VCaP (cell line): ENCODE measurements around the gene CHD6.
A peak's percentile ranks its signal among the peaks of the same experiment; 100 is the strongest.

ENCODE experiments used
- H3K27ac ChIP-seq: fragments of 450-650 bp; 2 replicates; pipeline ENCODE4 v1.5.1; 2017
- TF ChIP-seq, protein P1 (sequence below): fragments of 450-650 bp; conservative IDR thresholded peaks from 2 replicates; pipeline ENCODE4 v1.5.1; 2017; ENCODE audit warnings: mild to moderate bottlenecking, moderate library complexity

The CHD6 gene

DNA sequence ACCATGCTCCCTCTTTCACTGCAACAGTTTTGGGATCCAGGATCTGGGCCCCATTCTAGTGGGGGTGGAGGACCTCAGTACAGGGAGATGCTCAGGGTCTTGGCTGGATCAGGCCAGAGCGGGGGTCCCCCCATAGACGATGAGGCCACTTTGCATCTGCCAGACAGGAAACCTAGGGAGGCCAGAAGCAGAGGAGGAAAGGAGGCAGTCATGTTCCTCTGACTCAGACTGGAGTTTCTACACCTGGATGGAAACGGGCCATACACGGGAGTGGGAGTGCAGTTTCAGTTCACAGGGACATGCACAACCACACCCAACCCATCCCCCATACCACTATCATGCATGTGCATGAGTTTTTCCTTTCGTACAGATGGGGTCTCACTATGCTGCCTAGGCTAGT is 248.0 kb downstream of the CHD6 start:
- H3K27ac ChIP-seq: no peak overlapping the region
- TF ChIP-seq, protein P1, sequence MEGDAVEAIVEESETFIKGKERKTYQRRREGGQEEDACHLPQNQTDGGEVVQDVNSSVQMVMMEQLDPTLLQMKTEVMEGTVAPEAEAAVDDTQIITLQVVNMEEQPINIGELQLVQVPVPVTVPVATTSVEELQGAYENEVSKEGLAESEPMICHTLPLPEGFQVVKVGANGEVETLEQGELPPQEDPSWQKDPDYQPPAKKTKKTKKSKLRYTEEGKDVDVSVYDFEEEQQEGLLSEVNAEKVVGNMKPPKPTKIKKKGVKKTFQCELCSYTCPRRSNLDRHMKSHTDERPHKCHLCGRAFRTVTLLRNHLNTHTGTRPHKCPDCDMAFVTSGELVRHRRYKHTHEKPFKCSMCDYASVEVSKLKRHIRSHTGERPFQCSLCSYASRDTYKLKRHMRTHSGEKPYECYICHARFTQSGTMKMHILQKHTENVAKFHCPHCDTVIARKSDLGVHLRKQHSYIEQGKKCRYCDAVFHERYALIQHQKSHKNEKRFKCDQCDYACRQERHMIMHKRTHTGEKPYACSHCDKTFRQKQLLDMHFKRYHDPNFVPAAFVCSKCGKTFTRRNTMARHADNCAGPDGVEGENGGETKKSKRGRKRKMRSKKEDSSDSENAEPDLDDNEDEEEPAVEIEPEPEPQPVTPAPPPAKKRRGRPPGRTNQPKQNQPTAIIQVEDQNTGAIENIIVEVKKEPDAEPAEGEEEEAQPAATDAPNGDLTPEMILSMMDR: no peak

DNA sequence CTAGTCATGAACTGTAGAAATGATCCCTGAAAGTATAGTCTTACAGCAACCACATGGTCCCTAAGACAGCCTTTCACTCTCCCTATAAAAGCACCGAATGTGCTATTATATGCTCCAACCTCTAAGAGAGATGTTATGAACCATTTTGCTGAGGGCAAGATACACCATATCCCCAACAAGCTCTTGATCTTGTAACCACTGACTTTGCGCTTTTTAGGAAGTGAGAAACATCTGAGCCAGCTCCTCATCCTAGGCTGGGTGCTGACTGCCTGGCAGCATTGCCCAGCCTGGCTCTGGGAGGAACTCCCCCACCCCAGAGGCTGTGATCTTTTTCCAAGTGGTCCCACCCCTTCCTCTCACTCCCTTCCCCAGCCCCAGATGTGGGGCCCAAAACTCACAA is 248.5 kb downstream of the CHD6 start:
- H3K27ac ChIP-seq: no peak overlapping the region
- TF ChIP-seq, protein P1: no peak

DNA sequence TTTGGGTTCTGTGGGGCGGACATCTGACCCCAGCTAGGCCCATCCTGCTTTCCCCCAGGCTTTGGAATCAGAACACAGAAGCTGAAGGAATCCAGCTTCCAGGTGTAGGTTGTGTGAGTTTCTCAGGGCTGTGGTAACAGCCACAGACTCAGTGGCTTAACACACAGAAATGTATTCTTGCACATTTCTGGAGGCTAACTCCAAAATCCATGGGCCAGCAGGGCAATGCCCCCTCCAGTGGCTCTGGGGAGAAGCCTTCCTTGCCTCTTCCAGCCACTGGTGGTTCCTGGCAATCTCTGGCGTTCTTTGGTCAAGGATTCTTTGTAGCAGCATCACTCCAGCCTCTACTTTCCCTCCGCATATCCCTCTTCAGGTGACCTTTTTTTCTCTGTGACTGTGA is 250.2 kb downstream of the CHD6 start:
- TF ChIP-seq, protein P1: no peak
- no peak overlapping the region for H3K27ac ChIP-seq

DNA sequence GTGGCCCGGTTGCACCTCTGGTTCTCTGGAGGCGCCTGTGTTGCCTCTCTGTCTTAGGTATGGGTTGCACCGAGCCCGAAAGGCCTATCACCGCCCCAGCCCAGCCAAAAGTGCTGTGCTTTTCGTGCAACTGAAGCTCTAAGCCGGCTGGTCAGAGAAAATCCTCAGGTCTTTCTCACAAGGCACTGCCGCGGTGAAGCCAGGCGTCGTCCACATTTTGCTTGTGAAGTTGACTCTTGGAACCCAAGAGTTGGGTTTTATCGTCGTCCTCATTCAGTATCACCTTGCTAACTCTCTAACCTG is 250.8 kb downstream of the CHD6 start:
- H3K27ac ChIP-seq: no peak overlapping the region
- TF ChIP-seq, protein P1: no peak

DNA sequence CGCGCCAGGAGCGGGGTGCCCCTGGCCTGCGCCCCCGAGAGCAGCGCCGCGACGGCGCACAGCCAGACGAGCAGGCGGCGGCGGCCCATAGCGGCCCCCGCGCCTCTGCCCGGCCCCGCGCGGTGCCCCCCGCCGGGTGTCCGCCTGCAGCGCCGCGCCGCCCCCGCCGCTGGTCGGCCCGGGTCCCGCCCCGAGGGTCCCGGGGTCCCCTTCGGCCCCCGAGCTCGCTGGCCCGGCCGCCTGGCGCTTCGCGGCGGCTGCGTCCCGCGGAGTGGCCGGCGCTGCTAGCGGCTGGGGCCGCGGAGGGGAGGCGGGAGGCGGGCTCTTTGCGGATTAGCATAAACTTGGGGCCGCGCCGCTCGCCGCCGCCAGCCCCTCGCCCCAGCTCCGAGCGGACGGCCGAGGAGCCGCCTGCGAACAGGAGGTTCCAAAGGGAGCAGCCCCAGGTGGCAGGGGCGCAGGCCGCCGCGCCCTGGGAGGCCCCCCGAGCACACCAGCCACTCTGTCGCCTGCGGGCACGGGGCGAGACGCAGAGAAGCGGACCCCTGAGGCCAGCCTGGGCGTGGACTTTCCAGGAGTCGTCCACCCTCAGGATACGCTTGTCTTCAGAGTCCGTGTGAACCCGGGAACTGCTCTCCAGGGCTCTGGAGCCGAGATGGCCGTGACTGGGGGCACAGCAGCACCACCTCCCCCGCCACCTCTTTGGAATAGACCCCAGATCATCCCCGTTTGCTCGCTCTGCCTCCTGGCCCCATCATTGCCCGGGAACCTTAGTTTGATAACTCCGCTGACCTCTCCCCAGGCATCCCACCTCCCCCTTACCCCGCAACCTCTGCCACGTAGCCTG is 251.4 kb downstream of the CHD6 start, which contains the start of gene EMILIN3:
Gene EMILIN3, minus strand, starts transcription at position 273 of the 847 bp plus-strand sequence. Its CDS starts 184 bp downstream, at position 89.
- TF ChIP-seq, protein P1: no peak

DNA sequence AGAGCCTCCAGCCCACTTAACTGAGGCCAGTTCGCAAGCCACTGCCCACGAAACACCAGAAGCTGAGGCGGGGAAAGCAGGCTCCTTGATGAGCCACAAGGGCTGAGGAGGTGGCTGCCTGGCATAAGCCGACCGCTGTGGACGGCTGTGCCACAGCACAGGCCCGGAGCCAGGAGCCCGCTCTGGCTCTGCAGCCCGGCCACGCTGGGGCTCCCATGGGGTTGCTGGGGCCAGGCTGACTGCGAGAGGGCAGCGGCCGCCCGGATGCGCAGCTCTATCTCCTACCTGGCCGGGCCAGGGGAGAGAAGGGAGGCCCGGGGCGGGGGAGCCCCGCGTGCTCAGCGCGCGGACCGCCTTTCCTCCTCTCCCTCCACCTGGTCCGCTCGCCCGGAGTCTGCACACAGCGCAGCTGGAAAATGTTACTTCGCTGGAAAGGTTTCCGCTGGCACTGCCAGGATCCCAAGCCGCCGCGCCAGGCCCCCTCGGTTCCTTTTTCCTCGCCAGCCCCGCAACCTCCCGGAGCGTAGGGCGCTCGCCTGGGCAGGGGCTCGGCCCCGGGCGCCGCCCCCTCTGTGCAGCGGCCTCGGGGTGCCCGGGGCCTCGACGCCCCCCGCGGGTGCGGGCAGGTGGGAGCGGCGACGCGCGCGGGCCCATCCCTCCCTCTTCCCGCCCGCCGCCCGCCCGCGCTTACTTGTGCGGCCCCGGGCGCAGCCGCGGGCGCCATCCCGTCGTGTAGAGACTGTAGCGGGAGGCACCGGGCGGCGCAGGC is 252.2 kb downstream of the CHD6 start:
- H3K27ac ChIP-seq: peak overlapping the region; percentile 24; the same call in 1 of the 2 replicates
- TF ChIP-seq, protein P1: no peak

More for the DNA sequence above, 251.4 kb downstream of the CHD6 start, which contains the start of gene EMILIN3:
- H3K27ac ChIP-seq: peak within 1 kb of the TSS; percentile 24; the same call in 1 of the 2 replicates

DNA sequence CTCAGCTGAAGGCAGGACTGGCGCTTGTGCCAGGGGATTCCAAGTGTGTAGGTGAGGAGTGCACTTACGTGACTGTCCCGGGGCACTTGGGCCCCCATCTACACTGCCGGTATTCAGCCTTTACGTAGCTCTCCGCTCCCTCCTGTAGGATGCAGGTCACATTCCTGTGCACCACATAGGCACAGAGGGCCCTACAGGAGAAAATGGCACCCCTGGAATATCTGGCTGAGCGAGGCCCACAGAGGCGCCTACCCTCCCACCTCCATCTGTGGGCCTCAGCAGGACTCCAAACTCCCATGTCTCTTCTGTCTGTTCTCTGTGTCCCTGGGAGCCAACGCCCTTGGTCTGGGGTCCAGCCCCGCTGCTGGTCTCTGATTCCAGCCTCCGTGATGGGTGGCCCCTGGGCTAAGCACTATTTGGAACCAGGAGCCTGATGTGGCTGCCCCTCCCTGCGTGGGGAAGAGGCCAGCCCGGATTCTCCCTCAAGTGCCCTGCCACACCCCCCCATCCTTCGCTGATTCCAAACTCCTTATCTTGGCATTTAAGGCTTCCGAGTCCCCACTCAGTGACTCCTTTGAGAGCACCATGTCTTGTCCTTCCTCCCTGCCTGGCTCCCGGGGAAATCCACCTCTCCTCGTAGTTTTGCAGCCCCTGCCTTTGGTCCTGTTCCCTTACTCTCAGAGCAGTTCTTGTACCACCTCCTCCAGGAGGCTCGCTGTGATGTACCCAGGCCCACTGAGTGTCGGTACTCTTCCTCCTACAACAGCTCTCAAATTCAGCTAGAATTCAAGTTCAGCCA is 253.0 kb downstream of the CHD6 start:
- TF ChIP-seq, protein P1: no peak
- H3K27ac ChIP-seq: no peak overlapping the region
